ENCODE results near the gene SRA1.

Gene SRA1

GRCh38 chr5:140549237-140550144 lies 7.8 kb downstream of the SRA1 start:
- no peak for DNase-seq

- DNase-seq, result no peak
These were observed 8.5 kb downstream of the SRA1 start for GRCh38 chr5:140548791-140549190.

GRCh38 chr5:140548300-140548688 lies 9.0 kb downstream of the SRA1 start:
- DNase-seq, result no peak

GRCh38 chr5:140547508-140548299 lies 9.6 kb downstream of the SRA1 start, which contains the start of gene EIF4EBP3:
TSS of gene EIF4EBP3 (plus strand) at chr5:140547662. CDS start at chr5:140547738, 76 bp downstream.
- no peak for DNase-seq

GRCh38 chr5:140546851-140547507 lies 10.3 kb downstream of the SRA1 start:
- DNase-seq, result no peak

- DNase-seq, result no peak
These were observed 11.7 kb downstream of the SRA1 start for GRCh38 chr5:140545606-140546005.

- no peak for DNase-seq
These were observed 12.3 kb downstream of the SRA1 start for GRCh38 chr5:140544986-140545385.

- no peak for DNase-seq
These were observed 14.3 kb downstream of the SRA1 start for GRCh38 chr5:140542972-140543371.

- DNase-seq, result no peak
These were observed 17.0 kb downstream of the SRA1 start for GRCh38 chr5:140540227-140540626.

- DNase-seq, result no peak
These were observed 33.3 kb downstream of the SRA1 start for GRCh38 chr5:140524003-140524402.

- no peak for DNase-seq
These were observed 44.1 kb downstream of the SRA1 start for GRCh38 chr5:140513124-140513523.

- no peak for DNase-seq
These were observed 47.4 kb downstream of the SRA1 start for GRCh38 chr5:140509898-140510297.

- DNase-seq, result no peak
These were observed 54.4 kb downstream of the SRA1 start for GRCh38 chr5:140502834-140503233.
